A673 (cell line): ENCODE data around the gene SMIM41. TPM values are rescaled to one million over a fixed set of nuclear protein-coding genes. Genes with fewer than 3 reads are reported as not detected.

ENCODE experiments used
- BruUV-seq: library from RNA; stranded (reverse); fragments of 400-500 nt; replicated peaks from 2 replicates; lab custom pipeline; 2021; lab: Mats Ljungman, UMichigan
- CTCF ChIA-PET: fragments of 300-600 bp; sonication (Branson Sonifier 250); formaldehyde crosslinking; loops from one replicate; lab custom pipeline; 2022; ENCODE audit warnings: antibody characterized with exemption; lab: Charles Lee
- POLR2A ChIA-PET: fragments of 300-600 bp; sonication (Branson Sonifier 250); formaldehyde crosslinking; loops from one replicate; lab custom pipeline; 2022; ENCODE audit warnings: antibody characterized with exemption; ENCODE audit not compliant: low non-redundant PET; lab: Charles Lee
- DNase-seq: peaks from one replicate; pipeline ENCODE4 v3.0.0-alpha.2; 2015; ENCODE audit warnings: low spot score
- H3K27ac ChIP-seq: fragments of 200-600 bp; sonication (generic); 2 replicates; pipeline ENCODE4 v1.5.1; 2016; ENCODE audit warnings: mixed run types, low read depth, mild to moderate bottlenecking, mixed read lengths, antibody characterized with exemption, low read length; ENCODE audit not compliant: poor library complexity, severe bottlenecking
- H3K27me3 ChIP-seq: fragments of 200-600 bp; sonication (generic); replicated peaks from 2 replicates; pipeline ENCODE4 v1.6.1; 2017; ENCODE audit warnings: mixed run types, low read depth, mild to moderate bottlenecking, mixed read lengths, antibody characterized with exemption, low read length; ENCODE audit not compliant: insufficient read depth, poor library complexity
- H3K36me3 ChIP-seq: fragments of 200-600 bp; sonication (generic); 2 replicates; pipeline ENCODE4 v1.6.1; 2016; ENCODE audit warnings: mixed run types, mild to moderate bottlenecking, mixed read lengths, antibody characterized with exemption, low read length; ENCODE audit not compliant: insufficient read depth, poor library complexity, severe bottlenecking
- H3K4me1 ChIP-seq: fragments of 200-600 bp; sonication (generic); 2 replicates; pipeline ENCODE4 v1.6.1; 2017; ENCODE audit warnings: mixed run types, mild to moderate bottlenecking, mixed read lengths, antibody characterized with exemption, low read length; ENCODE audit not compliant: insufficient read depth, poor library complexity, severe bottlenecking
- H3K4me3 ChIP-seq: fragments of 200-600 bp; sonication (generic); 2 replicates; pipeline ENCODE4 v1.5.1; 2016; ENCODE audit warnings: low read depth, mixed run types, mild to moderate bottlenecking, mixed read lengths, low read length; ENCODE audit not compliant: poor library complexity, severe bottlenecking
- H3K9me3 ChIP-seq: fragments of 200-600 bp; sonication (generic); 2 replicates; pipeline ENCODE4 v1.6.1; 2016; ENCODE audit warnings: mixed run types, low read depth, mild to moderate bottlenecking, mixed read lengths, antibody characterized with exemption, low read length; ENCODE audit not compliant: poor library complexity, severe bottlenecking
- EZH2 ChIP-seq: fragments of 200-600 bp; sonication (generic); IDR thresholded peaks from 2 replicates; pipeline ENCODE4 v1.6.1; 2017; ENCODE audit warnings: borderline replicate concordance, low read depth, mild to moderate bottlenecking, mixed read lengths, antibody characterized with exemption, low read length; ENCODE audit not compliant: poor library complexity, severe bottlenecking
- intact Hi-C: fragments of 100-400 bp; cut with micrococcal nuclease; formaldehyde crosslinking; loops from one replicate; pipeline ENCODE4 v1.10.0; 2022; ENCODE audit not compliant: unreplicated experiment
- total RNA-seq: library from RNA; stranded (reverse); gene quantifications from 2 replicates; pipeline ENCODE4 v1.2.3, GENCODE V29; 2021
- TF ChIP-seq, protein P1 (sequence below): fragments of 300-800, 200-600 bp; sonication (generic); conservative IDR thresholded peaks from 2 replicates; pipeline ENCODE4 v1.5.1; 2017; ENCODE audit warnings: low read depth, mild to moderate bottlenecking, antibody characterized with exemption, low read length, moderate library complexity, mixed read lengths

SMIM41 gene
- total RNA-seq, 1 experiment from 2014 or later = 0.24 TPM

DNA sequence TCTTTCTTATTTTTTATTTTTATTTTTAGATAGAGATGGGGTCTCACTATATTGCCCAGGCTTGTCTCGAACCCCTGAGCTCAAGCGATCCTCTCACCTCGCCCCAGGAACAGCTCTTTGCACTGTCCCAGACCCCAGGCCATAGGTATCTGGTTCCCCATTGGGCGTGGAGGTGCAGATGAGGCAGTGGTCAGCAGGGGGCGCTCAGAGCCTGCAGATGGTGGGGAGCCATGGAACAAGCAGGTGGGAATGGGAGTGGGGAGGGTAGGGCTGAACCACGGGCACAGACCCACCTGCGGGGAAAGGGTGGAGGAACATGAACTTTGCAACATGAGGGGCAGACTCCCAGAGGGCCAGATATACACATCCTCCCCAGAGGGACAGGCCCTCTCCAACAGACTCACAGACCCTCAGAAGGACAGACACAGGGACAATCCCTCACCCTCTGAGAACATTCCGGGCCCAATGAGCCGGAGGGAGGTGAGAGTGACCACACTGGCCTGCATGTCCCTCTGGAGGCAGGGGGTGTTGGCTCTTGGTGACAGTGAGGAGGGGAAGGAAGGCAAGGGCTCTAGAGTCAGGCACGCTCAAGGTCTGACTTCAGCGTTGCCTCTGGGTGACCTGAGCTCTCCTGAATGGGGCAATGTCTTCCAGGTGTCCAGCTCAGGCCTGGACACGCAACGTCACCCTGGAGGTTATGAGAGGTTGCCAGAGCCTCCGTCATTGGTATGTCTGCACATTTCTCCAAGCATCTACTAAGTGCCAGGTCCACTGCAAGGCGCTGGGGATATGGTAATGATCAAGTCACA lies 77.5 kb downstream of the SMIM41 start:
- no TSS peak for BruUV-seq
- Histone ChIP-seq H3K36me3 (no peaks in the 10 kb centered on the region), H3K4me3 (no peak overlapping the region), H3K27ac (no peak overlapping the region), H3K27me3 (no peaks in the 10 kb centered on the region), H3K9me3 (no peaks in the 10 kb centered on the region), H3K4me1 (no peaks in the 10 kb centered on the region)
- CTCF ChIA-PET = interaction anchor here (0.6 to 1.9 kb wide), 4 partner anchors 56 to 722 kb away, joined by 3 to 6 read pairs (median 6); no protein-coding TSS in a partner anchor
- TF ChIP-seq, protein P1, sequence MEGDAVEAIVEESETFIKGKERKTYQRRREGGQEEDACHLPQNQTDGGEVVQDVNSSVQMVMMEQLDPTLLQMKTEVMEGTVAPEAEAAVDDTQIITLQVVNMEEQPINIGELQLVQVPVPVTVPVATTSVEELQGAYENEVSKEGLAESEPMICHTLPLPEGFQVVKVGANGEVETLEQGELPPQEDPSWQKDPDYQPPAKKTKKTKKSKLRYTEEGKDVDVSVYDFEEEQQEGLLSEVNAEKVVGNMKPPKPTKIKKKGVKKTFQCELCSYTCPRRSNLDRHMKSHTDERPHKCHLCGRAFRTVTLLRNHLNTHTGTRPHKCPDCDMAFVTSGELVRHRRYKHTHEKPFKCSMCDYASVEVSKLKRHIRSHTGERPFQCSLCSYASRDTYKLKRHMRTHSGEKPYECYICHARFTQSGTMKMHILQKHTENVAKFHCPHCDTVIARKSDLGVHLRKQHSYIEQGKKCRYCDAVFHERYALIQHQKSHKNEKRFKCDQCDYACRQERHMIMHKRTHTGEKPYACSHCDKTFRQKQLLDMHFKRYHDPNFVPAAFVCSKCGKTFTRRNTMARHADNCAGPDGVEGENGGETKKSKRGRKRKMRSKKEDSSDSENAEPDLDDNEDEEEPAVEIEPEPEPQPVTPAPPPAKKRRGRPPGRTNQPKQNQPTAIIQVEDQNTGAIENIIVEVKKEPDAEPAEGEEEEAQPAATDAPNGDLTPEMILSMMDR = peak; percentile 99
- no peak for TF ChIP-seq EZH2
- POLR2A ChIA-PET = no interaction called here
- peak; percentile 74 for DNase-seq
- intact Hi-C loops = loop anchor here (1.0 to 10.0 kb wide), 4 partner anchors 170 to 825 kb away; no protein-coding TSS in a partner anchor

DNA sequence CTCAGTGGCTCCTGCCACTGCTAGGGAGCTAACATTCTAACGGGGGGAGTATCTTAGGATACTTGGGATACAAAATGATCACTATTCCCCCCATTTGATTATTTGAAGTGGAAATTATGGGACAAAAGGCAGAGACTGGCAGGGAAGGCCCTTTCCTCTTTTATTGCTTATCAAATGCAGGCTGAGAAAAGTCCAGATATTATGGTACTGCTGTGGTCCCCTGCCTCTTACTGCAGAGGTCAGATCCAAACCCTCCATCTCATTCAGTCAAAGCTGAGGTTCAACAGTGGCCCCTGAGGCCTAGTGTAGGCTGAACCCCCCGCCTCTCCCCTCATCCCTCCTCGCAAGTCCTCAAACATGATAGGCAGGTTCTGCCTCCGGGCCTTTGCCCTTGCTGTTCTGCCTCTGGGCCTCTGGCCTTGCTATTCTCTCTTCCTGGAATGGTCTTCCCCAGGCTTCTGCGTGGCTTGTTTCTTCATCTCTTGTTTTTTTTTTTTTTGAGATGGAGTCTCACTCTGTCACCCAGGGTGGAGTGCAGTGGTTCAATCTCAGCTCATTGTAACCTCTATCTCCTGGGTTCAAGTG lies 78.2 kb downstream of the SMIM41 start:
- H3K9me3 ChIP-seq = no peaks in the 10 kb centered on the region
- intact Hi-C loops = loop anchor here (2.0 to 10.0 kb wide), 3 partner anchors 427 to 825 kb away; no protein-coding TSS in a partner anchor
- H3K4me1 ChIP-seq = no peaks in the 10 kb centered on the region
- H3K4me3 ChIP-seq = no peak overlapping the region
- no peak for DNase-seq
- H3K27me3 ChIP-seq = no peaks in the 10 kb centered on the region
- TF ChIP-seq, protein P1 = no peak
- no peak for TF ChIP-seq EZH2
- no TSS peak for BruUV-seq
- H3K36me3 ChIP-seq = no peaks in the 10 kb centered on the region
- H3K27ac ChIP-seq = no peak overlapping the region
- ChIA-PET POLR2A (no interaction called here), CTCF (interaction anchor here (0.6 to 1.9 kb wide), 4 partner anchors 162 to 722 kb away, joined by 3 to 6 read pairs (median 4); no protein-coding TSS in a partner anchor)

Other genes starting within 250 kb of the SMIM41 start
- gene FIGNL2, start 231.0 kb upstream of the SMIM41 start, total RNA-seq = 0.21 and 0.33 TPM in 2 replicates
- not detected in 2 replicates for gene ANKRD33, start 191.6 kb upstream of the SMIM41 start, total RNA-seq
- 0.17 and 0.28 TPM in 2 replicates for gene ACVRL1, start 172.2 kb upstream of the SMIM41 start, total RNA-seq
- gene ACVR1B, start 128.0 kb upstream of the SMIM41 start, total RNA-seq = 25.5 and 27.4 TPM in 2 replicates
- gene TAMALIN, start 72.8 kb upstream of the SMIM41 start, total RNA-seq = 4.8 and 5.4 TPM in 2 replicates
- gene NR4A1, start 28.3 kb upstream of the SMIM41 start, total RNA-seq = 12.5 and 19.8 TPM in 2 replicates
- 52.0 and 54.3 TPM in 2 replicates for gene ATG101, start 9.7 kb upstream of the SMIM41 start, total RNA-seq
- gene KRT80, start 112.3 kb downstream of the SMIM41 start, total RNA-seq = 0.33 and 1.0 TPM in 2 replicates
- gene KRT7, start 153.5 kb downstream of the SMIM41 start, total RNA-seq = 0.79 and 1.0 TPM in 2 replicates
- not detected in 2 replicates for gene KRT86, start 194.9 kb downstream of the SMIM41 start, total RNA-seq
- gene KRT81, start 211.8 kb downstream of the SMIM41 start, total RNA-seq = 0.20 and 0.30 TPM in 2 replicates
- not detected in 2 replicates for gene KRT83, start 241.7 kb downstream of the SMIM41 start, total RNA-seq